ENCODE data around the gene EMC6. TPM values are rescaled to one million over a fixed set of nuclear protein-coding genes. Genes with fewer than 3 reads are reported as not detected.

EMC6 gene
- 35.7 TPM for total RNA-seq

- peak; percentile 99 for DNase-seq (ENCODE audit: low spot score)
Observed at GRCh38 chr17:3668279-3669084, at the start of gene EMC6, which contains the start of gene TAX1BP3. EMC6 (plus strand) TSS chr17:3668812; CDS start chr17:3669147, 335 bp downstream. TAX1BP3 (minus strand) TSS chr17:3668578; CDS start chr17:3668526, 52 bp downstream.

- DNase-seq (ENCODE audit: low spot score): no peak
Observed at GRCh38 chr17:3621146-3621720, 47.4 kb upstream of the EMC6 start.

GRCh38 chr17:3622977-3623594, 45.5 kb upstream of the EMC6 start:
- DNase-seq (ENCODE audit: low spot score): no peak

- no peak for DNase-seq (ENCODE audit: low spot score)
Observed at GRCh38 chr17:3626831-3627768, 41.5 kb upstream of the EMC6 start.

- DNase-seq (ENCODE audit: low spot score): no peak
Observed at GRCh38 chr17:3627769-3628167, 40.8 kb upstream of the EMC6 start.

- no peak for DNase-seq (ENCODE audit: low spot score)
Observed at GRCh38 chr17:3630781-3631180, 37.8 kb upstream of the EMC6 start.

GRCh38 chr17:3632287-3632686, 36.3 kb upstream of the EMC6 start:
- no peak for DNase-seq (ENCODE audit: low spot score)

GRCh38 chr17:3635474-3636153, 33.0 kb upstream of the EMC6 start:
- no peak for DNase-seq (ENCODE audit: low spot score)

GRCh38 chr17:3636154-3636907, 32.3 kb upstream of the EMC6 start, which contains the start of the genes CTNS and SHPK:
CTNS (plus strand) TSS chr17:3636760; CDS start chr17:3640207, 3,447 bp downstream.
SHPK (minus strand) TSS chr17:3636250; CDS start chr17:3636219, 31 bp downstream.
- peak; percentile 97 for DNase-seq (ENCODE audit: low spot score)

- DNase-seq (ENCODE audit: low spot score): no peak
Observed at GRCh38 chr17:3636908-3637373, 31.7 kb upstream of the EMC6 start.

- no peak for DNase-seq (ENCODE audit: low spot score)
Observed at GRCh38 chr17:3639981-3640596, 28.5 kb upstream of the EMC6 start.

- DNase-seq (ENCODE audit: low spot score): no peak
Observed at GRCh38 chr17:3641014-3641413, 27.6 kb upstream of the EMC6 start.

GRCh38 chr17:3641717-3642486, 26.7 kb upstream of the EMC6 start:
- no peak for DNase-seq (ENCODE audit: low spot score)

GRCh38 chr17:3643889-3644349, 24.7 kb upstream of the EMC6 start:
- no peak for DNase-seq (ENCODE audit: low spot score)

GRCh38 chr17:3645310-3645709, 23.3 kb upstream of the EMC6 start:
- DNase-seq (ENCODE audit: low spot score): no peak

- no peak for DNase-seq (ENCODE audit: low spot score)
Observed at GRCh38 chr17:3647251-3647650, 21.4 kb upstream of the EMC6 start.

- DNase-seq (ENCODE audit: low spot score): peak; percentile 64
Observed at GRCh38 chr17:3647769-3648555, 20.6 kb upstream of the EMC6 start.

- DNase-seq (ENCODE audit: low spot score): no peak
Observed at GRCh38 chr17:3655766-3656165, 12.8 kb upstream of the EMC6 start.

Measured in mucosa of gallbladder (tissue), 1 donor.